MG63 (cell line): ENCODE results near the gene MICU1. TPM values are rescaled to one million over a fixed set of nuclear protein-coding genes. Genes with fewer than 3 reads are reported as not detected.
A peak's percentile ranks its signal among the peaks of the same experiment; 100 is the strongest.

Experiments used
- DNase-seq: peaks from one replicate; pipeline ENCODE4 v3.0.0-alpha.2; 2020
- H3K27me3 ChIP-seq: fragments of 250-450 bp; sonication (Bioruptor Pico); 2 replicates; pipeline ENCODE4 v1.5.1; 2020; ENCODE audit warnings: mild to moderate bottlenecking, moderate library complexity
- H3K36me3 ChIP-seq: fragments of 250-450 bp; sonication (Bioruptor Pico); 2 replicates; pipeline ENCODE4 v1.5.1; 2020; ENCODE audit warnings: mild to moderate bottlenecking, moderate library complexity
- H3K4me3 ChIP-seq: fragments of 250-450 bp; sonication (Bioruptor Pico); 2 replicates; pipeline ENCODE4 v1.5.1; 2020; ENCODE audit warnings: mild to moderate bottlenecking, moderate library complexity
- H3K9me3 ChIP-seq: fragments of 250-450 bp; sonication (Bioruptor Pico); 2 replicates; pipeline ENCODE4 v1.5.1; 2020; ENCODE audit warnings: mild to moderate bottlenecking, moderate library complexity
- total RNA-seq: library from RNA; depleted of rRNA; stranded (reverse); fragments of >200 nt; shearing (Covaris generic); gene quantifications from 2 replicates; pipeline ENCODE4 v1.2.3, GENCODE V29; 2014; ENCODE audit warnings: low replicate concordance

The MICU1 gene
- total RNA-seq, 1 experiment from 2014 or later, result 35.1 TPM

- Histone ChIP-seq H3K27me3 (no peaks in the 10 kb centered on the region), H3K36me3 (peaks cover 2% of the 10 kb centered on the region), H3K4me3 (no peak overlapping the region), H3K9me3 (peaks cover 17% of the 10 kb centered on the region)
- DNase-seq, result no peak
Measured at GRCh38 chr10:72540193-72540807, 85.6 kb downstream of the MICU1 start.

DNA sequence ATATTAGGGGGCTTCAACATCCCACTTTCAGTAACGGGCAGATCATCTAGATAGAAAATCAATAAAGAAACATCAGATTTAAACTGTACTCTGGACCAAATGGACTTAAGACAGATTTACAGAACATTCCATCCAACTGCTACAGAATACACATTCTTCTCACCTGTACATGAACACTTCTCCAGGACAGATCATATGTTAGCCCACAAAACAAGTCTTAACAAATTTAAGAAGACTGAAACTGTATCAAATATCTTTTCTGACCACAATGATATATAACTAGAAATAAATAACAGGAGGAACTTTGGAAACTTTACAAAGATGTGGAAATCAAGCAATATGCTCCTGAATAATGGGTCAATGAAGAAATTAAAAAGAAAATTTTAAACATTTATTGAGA, 86.7 kb downstream of the MICU1 start:
- Histone ChIP-seq H3K27me3 (no peaks in the 10 kb centered on the region), H3K9me3 (peaks cover 17% of the 10 kb centered on the region), H3K36me3 (peaks cover 2% of the 10 kb centered on the region), H3K4me3 (no peak overlapping the region)
- no peak for DNase-seq

- Histone ChIP-seq H3K36me3 (no peaks in the 10 kb centered on the region), H3K27me3 (no peaks in the 10 kb centered on the region), H3K9me3 (no peaks in the 10 kb centered on the region), H3K4me3 (no peak overlapping the region)
- DNase-seq, result no peak
Measured at GRCh38 chr10:72525689-72526088, 100.2 kb downstream of the MICU1 start.

GRCh38 chr10:72525277-72525676, 100.6 kb downstream of the MICU1 start:
- Histone ChIP-seq H3K36me3 (no peaks in the 10 kb centered on the region), H3K4me3 (no peak overlapping the region), H3K9me3 (no peaks in the 10 kb centered on the region), H3K27me3 (no peaks in the 10 kb centered on the region)
- no peak for DNase-seq

DNA sequence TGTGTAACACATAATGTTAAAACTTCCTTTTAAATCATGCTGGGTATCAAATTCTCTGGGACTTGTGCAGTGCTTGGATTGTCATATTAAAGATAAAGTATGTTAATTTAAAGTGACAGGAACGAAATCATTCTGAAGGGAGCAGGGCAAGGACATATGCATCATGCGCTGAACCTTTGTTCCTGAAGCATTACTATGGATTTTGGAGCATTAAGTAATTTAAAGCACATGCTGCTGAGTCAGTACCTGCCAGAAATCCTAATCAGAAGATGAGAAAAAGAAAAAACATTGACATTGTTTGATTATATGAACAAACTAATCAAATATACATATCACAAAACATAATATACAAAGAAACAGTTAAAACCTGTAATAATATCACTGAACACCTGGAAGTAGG, 101.4 kb downstream of the MICU1 start:
- no peak for DNase-seq
- no peaks in the 10 kb centered on the region for H3K9me3 ChIP-seq
- no peaks in the 10 kb centered on the region for H3K36me3 ChIP-seq
- no peak overlapping the region for H3K4me3 ChIP-seq
- no peaks in the 10 kb centered on the region for H3K27me3 ChIP-seq

DNA sequence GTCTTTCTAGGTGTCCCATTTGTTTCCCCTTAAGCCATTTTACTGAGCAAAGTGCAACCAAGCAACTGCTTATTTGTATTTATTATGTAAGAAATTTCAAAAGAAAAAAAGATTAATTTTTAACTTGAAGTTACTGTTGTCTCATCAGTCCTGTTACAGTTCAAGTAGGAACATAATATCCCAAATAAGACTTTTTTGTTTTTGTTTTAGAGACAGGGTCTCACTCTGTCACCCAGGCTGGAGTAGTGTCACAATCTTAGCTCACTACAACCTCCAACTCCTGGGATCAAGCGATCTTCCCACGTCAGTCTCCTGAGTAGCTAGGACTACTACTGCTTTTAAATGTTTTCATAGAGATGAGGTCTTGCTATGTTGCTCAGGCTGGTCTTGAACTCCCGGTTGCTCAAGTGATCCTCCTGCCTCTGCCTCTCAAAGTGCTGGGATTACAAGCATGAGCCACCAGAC, 101.9 kb downstream of the MICU1 start:
- Histone ChIP-seq H3K4me3 (no peak overlapping the region), H3K9me3 (no peaks in the 10 kb centered on the region), H3K27me3 (no peaks in the 10 kb centered on the region), H3K36me3 (no peaks in the 10 kb centered on the region)
- DNase-seq, result no peak

- no peaks in the 10 kb centered on the region for H3K36me3 ChIP-seq
- no peaks in the 10 kb centered on the region for H3K9me3 ChIP-seq
- no peaks in the 10 kb centered on the region for H3K27me3 ChIP-seq
- H3K4me3 ChIP-seq, result no peak overlapping the region
- no peak for DNase-seq
Measured at GRCh38 chr10:72523062-72523461, 102.8 kb downstream of the MICU1 start.

GRCh38 chr10:72517244-72517643, 108.6 kb downstream of the MICU1 start:
- no peak for DNase-seq
- Histone ChIP-seq H3K36me3 (no peaks in the 10 kb centered on the region), H3K9me3 (no peaks in the 10 kb centered on the region), H3K27me3 (no peaks in the 10 kb centered on the region), H3K4me3 (no peak overlapping the region)

- Histone ChIP-seq H3K27me3 (no peaks in the 10 kb centered on the region), H3K9me3 (no peaks in the 10 kb centered on the region), H3K36me3 (no peaks in the 10 kb centered on the region), H3K4me3 (no peak overlapping the region)
- no peak for DNase-seq
Measured at GRCh38 chr10:72515455-72515854, 110.4 kb downstream of the MICU1 start.

DNA sequence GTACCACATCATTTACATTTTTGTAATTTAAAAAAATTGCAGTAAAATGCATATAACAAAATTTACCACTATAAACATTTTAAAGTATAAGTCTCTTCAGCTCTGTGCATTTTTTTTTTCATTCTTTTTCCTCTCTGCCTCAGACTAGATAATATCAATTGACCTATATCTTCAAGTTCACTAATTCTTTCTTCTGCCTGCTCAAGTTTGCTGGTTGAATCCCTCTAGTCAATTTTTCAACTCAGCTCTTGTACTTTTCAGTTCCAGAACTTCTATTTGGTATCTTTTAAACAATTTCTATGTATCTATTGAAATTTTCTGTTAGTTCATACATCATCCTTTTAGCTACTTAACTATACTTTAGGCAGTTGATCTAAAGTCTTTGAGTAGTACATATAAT, 112.0 kb downstream of the MICU1 start:
- Histone ChIP-seq H3K9me3 (no peaks in the 10 kb centered on the region), H3K27me3 (no peaks in the 10 kb centered on the region), H3K4me3 (no peak overlapping the region), H3K36me3 (no peaks in the 10 kb centered on the region)
- DNase-seq, result no peak

DNA sequence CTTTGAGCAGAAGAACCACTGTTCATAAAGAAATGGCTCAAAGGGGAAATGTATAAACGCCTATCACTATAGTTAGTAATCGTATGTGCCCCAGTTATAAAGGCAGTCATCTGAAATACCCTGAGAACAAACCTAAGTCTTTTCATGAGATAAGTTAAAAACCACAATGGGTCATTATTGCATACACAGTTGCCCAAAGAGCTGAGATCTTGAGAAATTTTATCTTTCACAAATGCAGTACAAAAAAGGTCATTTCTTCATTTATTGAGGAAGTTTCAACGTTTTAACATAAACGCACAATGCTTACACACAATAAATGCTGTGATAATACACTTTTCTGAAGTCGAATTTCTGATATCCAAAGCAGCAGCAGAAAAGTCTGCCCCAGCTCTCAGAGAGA, 114.4 kb downstream of the MICU1 start:
- DNase-seq, result no peak
- H3K36me3 ChIP-seq, result no peaks in the 10 kb centered on the region
- no peaks in the 10 kb centered on the region for H3K27me3 ChIP-seq
- H3K9me3 ChIP-seq, result no peaks in the 10 kb centered on the region
- no peak overlapping the region for H3K4me3 ChIP-seq

DNA sequence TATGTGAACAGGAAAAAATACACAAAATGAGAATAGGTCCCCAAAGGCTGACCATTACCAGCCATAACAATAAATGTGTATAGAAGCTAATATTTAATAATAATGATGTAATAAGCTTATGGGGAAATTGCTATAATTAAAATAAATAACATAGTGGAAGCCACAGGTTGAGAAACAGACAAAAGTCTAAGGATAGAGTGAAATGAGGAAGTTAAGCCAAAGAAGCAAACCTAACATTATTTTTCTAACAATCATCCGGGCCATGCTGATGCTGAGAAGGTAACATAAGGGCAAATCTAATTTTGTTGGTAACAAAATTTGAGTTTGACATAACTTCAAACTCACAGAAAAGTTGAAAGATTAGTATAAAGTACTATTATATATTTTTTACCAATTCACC, 115.9 kb downstream of the MICU1 start:
- Histone ChIP-seq H3K36me3 (no peaks in the 10 kb centered on the region), H3K4me3 (no peak overlapping the region), H3K9me3 (no peaks in the 10 kb centered on the region), H3K27me3 (no peaks in the 10 kb centered on the region)
- DNase-seq, result no peak

GRCh38 chr10:72509206-72509799, 116.6 kb downstream of the MICU1 start:
- no peaks in the 10 kb centered on the region for H3K36me3 ChIP-seq
- H3K27me3 ChIP-seq, result no peaks in the 10 kb centered on the region
- no peak overlapping the region for H3K4me3 ChIP-seq
- peaks cover 3% of the 10 kb centered on the region for H3K9me3 ChIP-seq
- no peak for DNase-seq

DNA sequence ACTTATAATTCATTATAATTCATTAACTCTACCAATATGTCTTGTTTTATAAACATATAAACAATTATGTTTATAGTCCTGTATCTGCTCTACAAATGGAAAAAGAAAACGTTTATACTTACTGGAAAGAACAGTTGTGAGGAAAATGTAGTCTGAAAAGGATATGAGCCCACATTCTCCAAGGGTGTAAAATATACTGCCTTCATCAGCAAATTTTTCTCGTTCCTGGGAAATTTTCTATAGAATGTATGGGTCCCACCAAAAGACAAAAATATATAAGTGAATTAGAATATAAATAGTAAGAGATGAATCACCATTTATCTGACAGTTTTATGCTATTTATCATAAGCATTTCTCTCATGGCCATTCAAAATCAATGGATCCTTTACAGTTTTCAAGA, 117.8 kb downstream of the MICU1 start:
- Histone ChIP-seq H3K27me3 (no peaks in the 10 kb centered on the region), H3K9me3 (peaks cover 5% of the 10 kb centered on the region), H3K4me3 (no peak overlapping the region), H3K36me3 (no peaks in the 10 kb centered on the region)
- DNase-seq, result no peak

GRCh38 chr10:72506474-72506873, 119.4 kb downstream of the MICU1 start:
- no peak for DNase-seq
- Histone ChIP-seq H3K9me3 (peaks cover 5% of the 10 kb centered on the region), H3K4me3 (no peak overlapping the region), H3K27me3 (no peaks in the 10 kb centered on the region), H3K36me3 (no peaks in the 10 kb centered on the region)

- H3K36me3 ChIP-seq, result no peaks in the 10 kb centered on the region
- peaks cover 5% of the 10 kb centered on the region for H3K9me3 ChIP-seq
- no peaks in the 10 kb centered on the region for H3K27me3 ChIP-seq
- DNase-seq, result no peak
- no peak overlapping the region for H3K4me3 ChIP-seq
Measured at GRCh38 chr10:72505435-72505834, 120.4 kb downstream of the MICU1 start.

DNA sequence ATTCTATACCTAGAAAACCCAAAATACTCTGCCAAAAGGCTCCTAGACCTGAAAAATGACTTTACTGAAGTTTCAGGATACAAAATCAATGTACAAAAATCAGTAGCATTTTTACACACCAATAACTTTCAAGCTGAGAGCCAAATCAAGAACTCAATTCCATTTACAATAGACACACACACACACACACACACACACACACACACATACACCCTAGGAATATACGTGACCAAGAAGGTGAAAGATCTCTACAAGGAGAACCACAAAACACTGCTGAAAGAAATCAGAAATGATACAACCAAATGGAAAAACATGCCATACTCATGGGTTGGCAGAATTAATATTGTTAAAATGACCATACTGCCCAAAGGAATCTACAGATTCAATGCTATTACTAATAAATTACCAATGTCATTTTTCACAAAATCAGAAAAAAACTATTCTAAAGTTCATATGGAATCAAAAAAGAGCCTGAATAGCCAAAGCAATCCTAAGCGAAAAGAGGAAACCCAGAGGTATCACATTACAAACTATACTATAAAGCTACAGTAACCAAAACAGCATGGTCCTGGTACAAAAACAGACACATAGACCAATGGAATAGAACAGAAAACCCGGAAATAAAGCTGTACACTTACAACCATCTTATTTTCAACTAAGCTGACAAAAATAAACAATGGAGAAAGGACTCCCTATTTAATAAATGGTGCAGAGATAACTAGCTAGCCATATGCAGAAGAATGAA, 122.0 kb downstream of the MICU1 start:
- no peaks in the 10 kb centered on the region for H3K27me3 ChIP-seq
- H3K36me3 ChIP-seq, result no peaks in the 10 kb centered on the region
- H3K4me3 ChIP-seq, result no peak overlapping the region
- no peak for DNase-seq
- peaks cover 5% of the 10 kb centered on the region for H3K9me3 ChIP-seq

GRCh38 chr10:72503241-72503640, 122.6 kb downstream of the MICU1 start:
- Histone ChIP-seq H3K9me3 (peaks cover 5% of the 10 kb centered on the region), H3K36me3 (no peaks in the 10 kb centered on the region), H3K4me3 (no peak overlapping the region), H3K27me3 (no peaks in the 10 kb centered on the region)
- DNase-seq, result peak; percentile 37
